SK-N-SH treated with all-trans-retinoic acid at 6 μM for 48 hours (cell line): Measurements from ENCODE around the gene BPIFB3.

Experiments used
- ATAC-seq: fragments of 200-7000 bp; cut with Tn5 transposase; 3 replicates; pipeline ENCODE4 v1.9.1; 2020; ENCODE audit warnings: mild to moderate bottlenecking, moderate library complexity
- ARNTL ChIP-seq: fragments of 450-650 bp; formaldehyde crosslinking; IDR thresholded peaks from 2 replicates; pipeline ENCODE4 v1.5.0; 2020; ENCODE audit warnings: low read depth, mild to moderate bottlenecking, moderate library complexity, borderline replicate concordance
- BACH2 ChIP-seq: fragments of 250-450 bp; sonication (Bioruptor Pico); IDR thresholded peaks from 2 replicates; pipeline ENCODE4 v1.9.0; 2021; ENCODE audit warnings: mild to moderate bottlenecking, borderline replicate concordance
- CREB5 ChIP-seq: fragments of 250-450 bp; sonication (Bioruptor Pico); IDR thresholded peaks from 2 replicates; pipeline ENCODE4 v1.5.1; 2020; ENCODE audit warnings: low read depth, mild to moderate bottlenecking, moderate library complexity
- CSDC2 ChIP-seq: fragments of 250-450 bp; sonication (Bioruptor Pico); IDR thresholded peaks from 2 replicates; pipeline ENCODE4 v1.5.0; 2020; ENCODE audit warnings: mild to moderate bottlenecking, moderate library complexity
- CSRNP3 ChIP-seq: fragments of 250-450 bp; sonication (Bioruptor Pico); IDR thresholded peaks from 2 replicates; pipeline ENCODE4 v1.5.1; 2021; ENCODE audit warnings: mild to moderate bottlenecking, moderate library complexity
- ESRRG ChIP-seq: fragments of 250-450 bp; sonication (Bioruptor Pico); IDR thresholded peaks from 2 replicates; pipeline ENCODE4 v1.6.1; 2021; ENCODE audit warnings: mild to moderate bottlenecking
- GLIS3 ChIP-seq: fragments of 250-450 bp; sonication (Bioruptor Pico); IDR thresholded peaks from 2 replicates; pipeline ENCODE4 v1.5.0; 2020; ENCODE audit warnings: mild to moderate bottlenecking, moderate library complexity
- ISL1 ChIP-seq: fragments of 250-450 bp; sonication (Bioruptor Pico); IDR thresholded peaks from 2 replicates; pipeline ENCODE4 v2.1.2; 2022; ENCODE audit warnings: mild to moderate bottlenecking, moderate library complexity
- OSR1 ChIP-seq: fragments of 250-450 bp; sonication (Bioruptor Pico); IDR thresholded peaks from 2 replicates; pipeline ENCODE4 v1.8.0; 2022; ENCODE audit warnings: moderate library complexity, mild to moderate bottlenecking, inconsistent platforms
- PATZ1 ChIP-seq: fragments of 250-450 bp; sonication (Bioruptor Pico); IDR thresholded peaks from 2 replicates; pipeline ENCODE4 v1.8.0; 2020; ENCODE audit warnings: mild to moderate bottlenecking, moderate library complexity, borderline replicate concordance
- POU6F1 ChIP-seq: fragments of 250-450 bp; sonication (Bioruptor Pico); IDR thresholded peaks from 2 replicates; pipeline ENCODE4 v1.8.0; 2021; ENCODE audit warnings: low read depth, mild to moderate bottlenecking, moderate library complexity, borderline replicate concordance
- PPARA ChIP-seq: fragments of 250-450 bp; sonication (Bioruptor Pico); IDR thresholded peaks from 2 replicates; pipeline ENCODE4 v1.5.0; 2020; ENCODE audit warnings: mild to moderate bottlenecking, borderline replicate concordance
- SNAI2 ChIP-seq: fragments of 250-450 bp; sonication (Bioruptor Pico); IDR thresholded peaks from 2 replicates; pipeline ENCODE4 v1.5.0; 2020; ENCODE audit warnings: mild to moderate bottlenecking, moderate library complexity
- TOX ChIP-seq: fragments of 250-450 bp; sonication (Bioruptor Pico); IDR thresholded peaks from 2 replicates; pipeline ENCODE4 v1.8.0; 2021; ENCODE audit warnings: mild to moderate bottlenecking, moderate library complexity, borderline replicate concordance
- TSHZ2 ChIP-seq: fragments of 250-450 bp; sonication (Bioruptor Pico); IDR thresholded peaks from 2 replicates; pipeline ENCODE4 v1.5.0; 2020; ENCODE audit warnings: mild to moderate bottlenecking, moderate library complexity
- ZC3H10 ChIP-seq: fragments of 250-450 bp; sonication (Bioruptor Pico); IDR thresholded peaks from 2 replicates; pipeline ENCODE4 v1.5.1; 2021; ENCODE audit warnings: mild to moderate bottlenecking, moderate library complexity
- ZFP30 ChIP-seq: fragments of 450-650 bp; formaldehyde crosslinking; IDR thresholded peaks from 2 replicates; pipeline ENCODE4 v1.5.0; 2022; ENCODE audit warnings: mild to moderate bottlenecking, moderate library complexity
- ZNF565 ChIP-seq: fragments of 450-650 bp; formaldehyde crosslinking; conservative IDR thresholded peaks from 2 replicates; pipeline ENCODE4 v1.5.0; 2020; ENCODE audit warnings: low read depth, mild to moderate bottlenecking, moderate library complexity
- ZNF70 ChIP-seq: fragments of 450-650 bp; formaldehyde crosslinking; IDR thresholded peaks from 2 replicates; pipeline ENCODE4 v1.5.0; 2020; ENCODE audit warnings: mild to moderate bottlenecking, moderate library complexity
- ZNF8 ChIP-seq: fragments of 450-650 bp; formaldehyde crosslinking; IDR thresholded peaks from 2 replicates; pipeline ENCODE4 v1.5.0; 2020; ENCODE audit warnings: mild to moderate bottlenecking, moderate library complexity

The BPIFB3 gene

GRCh38 chr20:33010133-33010504 lies 43.6 kb upstream of the BPIFB3 start:
- TF ChIP-seq ESRRG (CRISPR knock-in tag) (no peak), ISL1 (no peak), ZFP30 (CRISPR knock-in tag) (no peak), TSHZ2 (CRISPR knock-in tag) (no peak), GLIS3 (CRISPR knock-in tag) (no peak), OSR1 (CRISPR knock-in tag) (no peak), PPARA (no peak)
- no peak for ATAC-seq

- TF ChIP-seq PPARA (no peak), TOX (CRISPR knock-in tag) (no peak), ISL1 (no peak), ZFP30 (CRISPR knock-in tag) (no peak), ZNF70 (CRISPR knock-in tag) (no peak), BACH2 (CRISPR knock-in tag) (no peak), CSDC2 (CRISPR knock-in tag) (no peak), ZNF565 (CRISPR knock-in tag) (no peak), ARNTL (CRISPR knock-in tag) (no peak), OSR1 (CRISPR knock-in tag) (no peak), CSRNP3 (CRISPR knock-in tag) (no peak), TSHZ2 (CRISPR knock-in tag) (no peak), SNAI2 (CRISPR knock-in tag) (no peak)
- no peak for ATAC-seq
Measured at GRCh38 chr20:33010674-33011449, 42.8 kb upstream of the BPIFB3 start.

- no peak for ATAC-seq
- TF ChIP-seq PATZ1 (no peak), TOX (CRISPR knock-in tag) (no peak), ARNTL (CRISPR knock-in tag) (no peak), ZFP30 (CRISPR knock-in tag) (no peak), GLIS3 (CRISPR knock-in tag) (no peak), ZNF70 (CRISPR knock-in tag) (no peak), ZC3H10 (CRISPR knock-in tag) (no peak), BACH2 (CRISPR knock-in tag) (no peak), CREB5 (CRISPR knock-in tag) (no peak), ZNF8 (CRISPR knock-in tag) (no peak), TSHZ2 (CRISPR knock-in tag) (no peak), POU6F1 (CRISPR knock-in tag) (no peak)
Measured at GRCh38 chr20:33012327-33013189, 41.1 kb upstream of the BPIFB3 start.
